Osteocyte (in vitro differentiated cells): Measurements from ENCODE around the gene ZC3HAV1L. TPM values are rescaled to one million over a fixed set of nuclear protein-coding genes. Genes with fewer than 3 reads are reported as not detected.

Experiments used
- DNase-seq: peaks from one replicate; pipeline ENCODE4 v3.0.0; 2021; ENCODE audit warnings: mixed read lengths; ENCODE audit not compliant: unreplicated experiment; ENCODE audit errors: extremely low spot score
- H3K27ac Mint-ChIP-seq: one replicate; pipeline ENCODE4 v1.8.0; 2021; ENCODE audit warnings: mild to moderate bottlenecking, mixed read lengths; ENCODE audit not compliant: unreplicated experiment
- H3K27me3 Mint-ChIP-seq: one replicate; pipeline ENCODE4 v1.8.0; 2021; ENCODE audit warnings: mixed read lengths; ENCODE audit not compliant: unreplicated experiment
- H3K36me3 Mint-ChIP-seq: one replicate; pipeline ENCODE4 v1.8.0; 2021; ENCODE audit warnings: mixed read lengths; ENCODE audit not compliant: unreplicated experiment
- H3K4me1 Mint-ChIP-seq: one replicate; pipeline ENCODE4 v1.8.0; 2021; ENCODE audit warnings: mixed read lengths; ENCODE audit not compliant: unreplicated experiment
- H3K4me3 Mint-ChIP-seq: one replicate; pipeline ENCODE4 v1.8.0; 2021; ENCODE audit warnings: mild to moderate bottlenecking, moderate library complexity, mixed read lengths; ENCODE audit not compliant: unreplicated experiment
- H3K9me3 Mint-ChIP-seq: one replicate; pipeline ENCODE4 v1.8.0; 2021; ENCODE audit warnings: mixed read lengths; ENCODE audit not compliant: unreplicated experiment
- total RNA-seq: library from RNA; stranded (reverse); gene quantifications from 2 replicates; pipeline ENCODE4 v1.2.1, GENCODE V29; 2021
- TF ChIP-seq, protein P1 (sequence below): fragments of 200-600 bp; sonication (generic); IDR thresholded peaks from 2 replicates; pipeline ENCODE4 v1.5.0; 2021; ENCODE audit warnings: antibody characterized with exemption, mild to moderate bottlenecking, moderate library complexity

Gene ZC3HAV1L
- total RNA-seq, 1 donor from 2014 or later: not detected

DNA sequence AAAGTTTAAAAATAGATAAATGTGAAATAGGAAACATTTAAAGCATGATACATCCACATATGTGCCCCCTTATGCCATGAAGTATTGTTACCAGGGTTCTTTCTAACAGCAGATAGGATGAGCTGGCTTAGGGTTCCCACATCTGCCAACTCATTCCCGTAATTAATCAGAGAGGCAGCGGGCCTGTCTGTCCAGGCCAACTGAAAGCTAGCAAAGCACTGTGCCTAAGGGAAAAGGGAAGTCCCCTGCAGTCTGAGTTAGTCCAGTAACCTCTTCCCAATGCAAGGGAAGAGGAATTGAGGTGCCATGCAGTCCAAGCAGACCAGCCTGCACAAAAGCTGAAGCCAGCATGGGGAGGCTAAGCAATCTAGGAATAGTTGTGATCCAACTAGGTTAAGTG lies 18.3 kb upstream of the ZC3HAV1L start:
- TF ChIP-seq, protein P1, sequence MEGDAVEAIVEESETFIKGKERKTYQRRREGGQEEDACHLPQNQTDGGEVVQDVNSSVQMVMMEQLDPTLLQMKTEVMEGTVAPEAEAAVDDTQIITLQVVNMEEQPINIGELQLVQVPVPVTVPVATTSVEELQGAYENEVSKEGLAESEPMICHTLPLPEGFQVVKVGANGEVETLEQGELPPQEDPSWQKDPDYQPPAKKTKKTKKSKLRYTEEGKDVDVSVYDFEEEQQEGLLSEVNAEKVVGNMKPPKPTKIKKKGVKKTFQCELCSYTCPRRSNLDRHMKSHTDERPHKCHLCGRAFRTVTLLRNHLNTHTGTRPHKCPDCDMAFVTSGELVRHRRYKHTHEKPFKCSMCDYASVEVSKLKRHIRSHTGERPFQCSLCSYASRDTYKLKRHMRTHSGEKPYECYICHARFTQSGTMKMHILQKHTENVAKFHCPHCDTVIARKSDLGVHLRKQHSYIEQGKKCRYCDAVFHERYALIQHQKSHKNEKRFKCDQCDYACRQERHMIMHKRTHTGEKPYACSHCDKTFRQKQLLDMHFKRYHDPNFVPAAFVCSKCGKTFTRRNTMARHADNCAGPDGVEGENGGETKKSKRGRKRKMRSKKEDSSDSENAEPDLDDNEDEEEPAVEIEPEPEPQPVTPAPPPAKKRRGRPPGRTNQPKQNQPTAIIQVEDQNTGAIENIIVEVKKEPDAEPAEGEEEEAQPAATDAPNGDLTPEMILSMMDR: no peak
- H3K27me3 Mint-ChIP-seq: no peaks in the 10 kb centered on the region
- no peak overlapping the region for H3K4me3 Mint-ChIP-seq
- no peaks in the 10 kb centered on the region for H3K9me3 Mint-ChIP-seq
- H3K4me1 Mint-ChIP-seq: peaks cover 24% of the 10 kb centered on the region
- no peak for DNase-seq
- H3K27ac Mint-ChIP-seq: peak overlapping the region; percentile 39
- peaks cover 53% of the 10 kb centered on the region for H3K36me3 Mint-ChIP-seq

DNA sequence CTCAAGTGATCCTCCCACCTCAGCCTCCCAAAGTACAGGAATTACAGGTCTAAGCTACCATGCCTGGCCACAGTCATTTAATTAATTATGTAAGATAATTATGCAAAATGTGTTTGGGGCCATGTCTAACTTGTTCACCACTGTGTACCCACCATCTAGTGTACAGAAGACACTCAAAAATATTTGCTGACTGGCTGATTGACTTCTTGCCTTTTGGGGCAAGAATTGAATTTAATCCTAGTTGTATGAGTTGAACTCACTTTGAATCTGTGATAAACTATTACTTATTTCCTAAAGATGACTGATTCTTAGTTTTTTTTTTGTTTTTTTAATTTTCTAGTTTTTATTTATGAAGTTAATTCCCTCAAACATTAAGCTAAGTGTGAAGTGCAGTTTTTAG lies 15.8 kb upstream of the ZC3HAV1L start:
- TF ChIP-seq, protein P1: no peak
- DNase-seq: no peak
- no peak overlapping the region for H3K27ac Mint-ChIP-seq
- peaks cover 24% of the 10 kb centered on the region for H3K4me1 Mint-ChIP-seq
- no peaks in the 10 kb centered on the region for H3K9me3 Mint-ChIP-seq
- H3K36me3 Mint-ChIP-seq: peaks cover 56% of the 10 kb centered on the region
- H3K4me3 Mint-ChIP-seq: no peak overlapping the region
- H3K27me3 Mint-ChIP-seq: no peaks in the 10 kb centered on the region

DNA sequence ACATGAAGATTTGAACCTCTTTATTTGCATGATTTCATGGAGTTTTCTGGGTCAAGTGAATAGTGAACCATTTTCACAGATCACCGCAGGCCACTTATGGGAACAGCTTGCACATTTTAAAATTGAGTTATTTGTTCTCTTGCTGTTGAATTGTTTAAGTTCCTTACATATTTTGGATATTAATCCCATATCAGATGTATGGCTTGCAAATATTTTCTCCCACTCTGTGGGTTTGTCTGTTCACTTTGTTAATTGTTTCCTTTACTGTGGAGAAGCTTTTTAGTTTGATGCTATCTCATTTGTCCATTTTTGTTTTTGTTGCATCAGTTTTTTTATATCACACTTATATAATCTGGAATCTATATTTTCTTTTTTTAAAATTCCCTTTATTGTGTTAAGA lies 14.1 kb upstream of the ZC3HAV1L start:
- TF ChIP-seq, protein P1: no peak
- DNase-seq: no peak
- peaks cover 60% of the 10 kb centered on the region for H3K36me3 Mint-ChIP-seq
- H3K27ac Mint-ChIP-seq: peak overlapping the region; percentile 76
- no peaks in the 10 kb centered on the region for H3K9me3 Mint-ChIP-seq
- H3K4me3 Mint-ChIP-seq: no peak overlapping the region
- H3K4me1 Mint-ChIP-seq: peaks cover 24% of the 10 kb centered on the region
- no peaks in the 10 kb centered on the region for H3K27me3 Mint-ChIP-seq

DNA sequence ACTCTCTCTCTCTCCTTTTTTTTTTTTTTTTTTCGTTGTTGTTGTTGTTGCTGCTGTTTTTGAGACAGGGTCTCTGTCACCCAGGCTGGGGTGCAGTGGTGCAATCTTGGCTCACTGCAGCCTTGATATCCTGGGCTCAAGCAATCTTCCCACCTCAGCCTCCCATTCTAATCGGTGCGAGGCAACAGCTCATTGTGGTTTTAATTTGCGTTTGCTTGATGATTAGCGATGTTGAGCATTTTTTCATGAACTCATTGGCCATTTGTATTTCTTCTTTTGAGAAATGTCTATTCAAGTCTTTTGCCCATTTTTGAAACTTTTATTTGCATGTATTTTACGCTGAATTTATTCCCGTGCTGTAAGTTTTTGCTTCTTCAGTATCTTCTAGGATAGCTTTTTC lies 13.3 kb upstream of the ZC3HAV1L start:
- Mint-ChIP-seq H3K4me3 (no peak overlapping the region), H3K9me3 (no peaks in the 10 kb centered on the region), H3K4me1 (peaks cover 19% of the 10 kb centered on the region), H3K36me3 (peaks cover 61% of the 10 kb centered on the region), H3K27me3 (no peaks in the 10 kb centered on the region), H3K27ac (peak overlapping the region; percentile 76)
- no peak for DNase-seq
- TF ChIP-seq, protein P1: no peak

GRCh38 chr7:139047970-139048369 lies 12.1 kb upstream of the ZC3HAV1L start:
- Mint-ChIP-seq H3K27me3 (no peaks in the 10 kb centered on the region), H3K4me1 (peaks cover 18% of the 10 kb centered on the region), H3K36me3 (peaks cover 55% of the 10 kb centered on the region), H3K4me3 (no peak overlapping the region), H3K27ac (no peak overlapping the region), H3K9me3 (no peaks in the 10 kb centered on the region)
- DNase-seq: no peak
- TF ChIP-seq, protein P1: no peak
